Measurements from ENCODE around the gene CEP95. TPM values are rescaled to one million over a fixed set of nuclear protein-coding genes. Genes with fewer than 3 reads are reported as not detected.

The CEP95 gene
- total RNA-seq, 4 donors from 2014 or later, result 62.6 to 91.3 (median 75.8) TPM

- H3K4me3 ChIP-seq (replicated peaks in 1 of 3), result peak overlapping the region; percentile 41 to 56 (median 50)
- H3K27ac ChIP-seq, result peak overlapping the region in 2 of 3 donors; percentile 26 to 76
- WGBS, 2 donors, result 1 to 4% methylated on average over 18 to 20 of the region's 20 CpGs
- H3K36me3 ChIP-seq, result peaks cover 46% of the 10 kb centered on the region in 2 donors
- H3K4me1 ChIP-seq, result peaks cover 10 to 35% of the 10 kb centered on the region in 2 donors
- intact Hi-C loops (cut with DNase I), result loop anchor here (10.0 kb wide), 1 partner anchor 192 kb away; no protein-coding TSS in a partner anchor
- H3K9me3 ChIP-seq, result no peaks in the 10 kb centered on the region
- DNase-seq, result no peak
- TF ChIP-seq POLR2A (IDR thresholded peaks at IDR 0.05) (no peak), CTCF (IDR thresholded peaks at IDR 0.05) (no peak)
- H3K27me3 ChIP-seq, result no peaks in the 10 kb centered on the region
These were observed 10.4 kb upstream of the CEP95 start for GRCh38 chr17:64496348-64496785.

- Histone ChIP-seq H3K4me1 (peaks cover 10 to 40% of the 10 kb centered on the region in 2 donors), H3K27ac (peak within 1 kb of the TSS in 2 of 3 donors; percentile 26 to 76), H3K4me3 (replicated peaks in 1 of 3) (peak within 1 kb of the TSS; percentile 41 to 56 (median 50)), H3K27me3 (no peaks in the 10 kb centered on the region), H3K9me3 (no peaks in the 10 kb centered on the region), H3K36me3 (peaks cover 48 to 50% of the 10 kb centered on the region in 2 donors)
- peak; percentile 93 for DNase-seq
- peak in 1 of 2 donors; percentile 56 for TF ChIP-seq POLR2A (IDR thresholded peaks at IDR 0.05)
- TF ChIP-seq CTCF (IDR thresholded peaks at IDR 0.05), result peak in 4 of 6 experiments; percentile 31 to 43 (median 34)
- intact Hi-C loops (cut with DNase I), result loop anchor here (10.0 kb wide), 1 partner anchor 192 kb away; no protein-coding TSS in a partner anchor
- 1 to 2% methylated on average over 23 to 50 of the region's 50 CpGs for WGBS, 2 donors
These were observed 9.8 kb upstream of the CEP95 start, which contains the start of gene POLG2 for GRCh38 chr17:64496786-64497564. POLG2 (minus strand) TSS chr17:64497054; CDS start chr17:64496968, 86 bp downstream.

GRCh38 chr17:64497565-64498035, 9.2 kb upstream of the CEP95 start:
- H3K27ac ChIP-seq, result peak overlapping the region in 2 of 3 donors; percentile 26 to 76
- TF ChIP-seq POLR2A (IDR thresholded peaks at IDR 0.05) (no peak), CTCF (IDR thresholded peaks at IDR 0.05) (no peak)
- peak overlapping the region in 2 of 3 donors; percentile 41 to 56 for H3K4me3 ChIP-seq (replicated peaks in 1 of 3)
- peaks cover 48 to 54% of the 10 kb centered on the region in 2 donors for H3K36me3 ChIP-seq
- no peak for DNase-seq
- H3K9me3 ChIP-seq, result no peaks in the 10 kb centered on the region
- no peaks in the 10 kb centered on the region for H3K27me3 ChIP-seq
- intact Hi-C loops (cut with DNase I), result loop anchor here (10.0 kb wide), 1 partner anchor 193 kb away; no protein-coding TSS in a partner anchor
- peaks cover 10 to 46% of the 10 kb centered on the region in 2 donors for H3K4me1 ChIP-seq
- WGBS, 2 donors, result 61 to 70% methylated on average over 4 of the region's 4 CpGs

GRCh38 chr17:64498308-64499203, 8.2 kb upstream of the CEP95 start:
- WGBS, 2 donors, result 77 to 78% methylated on average over 7 of the region's 7 CpGs
- peaks cover 10 to 55% of the 10 kb centered on the region in 2 donors for H3K4me1 ChIP-seq
- DNase-seq, result no peak
- intact Hi-C loops (cut with DNase I), result loop anchor here (10.0 kb wide), 1 partner anchor 194 kb away; no protein-coding TSS in a partner anchor
- peaks cover 53 to 59% of the 10 kb centered on the region in 2 donors for H3K36me3 ChIP-seq
- H3K27ac ChIP-seq, result no peak overlapping the region
- no peaks in the 10 kb centered on the region for H3K9me3 ChIP-seq
- no peak overlapping the region for H3K4me3 ChIP-seq (replicated peaks in 1 of 3)
- TF ChIP-seq CTCF (IDR thresholded peaks at IDR 0.05), result no peak
- no peak for TF ChIP-seq POLR2A (IDR thresholded peaks at IDR 0.05)
- H3K27me3 ChIP-seq, result no peaks in the 10 kb centered on the region

All from thyroid gland (tissue), 4 donors.